Endothelial cell (in vitro differentiated cells): ENCODE measurements around the gene MUC6. TPM values are rescaled to one million over a fixed set of nuclear protein-coding genes. Genes with fewer than 3 reads are reported as not detected.
A peak's percentile ranks its signal among the peaks of the same experiment; 100 is the strongest.

Source experiments
- DNase-seq: peaks from one replicate; pipeline ENCODE4 v3.0.0; 2021; ENCODE audit warnings: low spot score
- H3K27ac Mint-ChIP-seq: one replicate; pipeline ENCODE4 v1.8.0; 2021; ENCODE audit warnings: mixed read lengths, inconsistent platforms; ENCODE audit not compliant: unreplicated experiment
- H3K27me3 Mint-ChIP-seq: one replicate; pipeline ENCODE4 v1.8.0; 2021; ENCODE audit warnings: mild to moderate bottlenecking, moderate library complexity, mixed read lengths, inconsistent platforms; ENCODE audit not compliant: unreplicated experiment
- H3K36me3 Mint-ChIP-seq: one replicate; pipeline ENCODE4 v1.8.0; 2021; ENCODE audit warnings: mild to moderate bottlenecking, low read depth, mixed read lengths, inconsistent platforms; ENCODE audit not compliant: unreplicated experiment
- H3K4me1 Mint-ChIP-seq: one replicate; pipeline ENCODE4 v1.8.0; 2021; ENCODE audit warnings: mild to moderate bottlenecking, mixed read lengths, inconsistent platforms; ENCODE audit not compliant: unreplicated experiment
- H3K4me3 Mint-ChIP-seq: one replicate; pipeline ENCODE4 v1.8.0; 2021; ENCODE audit warnings: mild to moderate bottlenecking, mixed read lengths, inconsistent platforms; ENCODE audit not compliant: unreplicated experiment
- H3K9me3 Mint-ChIP-seq: one replicate; pipeline ENCODE4 v1.8.0; 2021; ENCODE audit warnings: mixed read lengths, inconsistent platforms; ENCODE audit not compliant: unreplicated experiment
- CTCF ChIP-seq: fragments of 200-600 bp; sonication (generic); IDR thresholded peaks from one replicate; pipeline ENCODE4 v1.5.0; 2021; ENCODE audit warnings: antibody characterized with exemption; ENCODE audit not compliant: unreplicated experiment
- total RNA-seq: library from RNA; stranded (reverse); fragmentation: NEBNext Ultra II Directional; extraction: Animal tissue kit (Norgen Biotek cat#: 25700); gene quantifications from one replicate; pipeline ENCODE4 v1.2.1, GENCODE V29; 2021; ENCODE audit not compliant: unreplicated experiment

The MUC6 gene
- total RNA-seq, 1 donor from 2014 or later, result not detected

GRCh38 chr11:1012740-1013630 is 23.5 kb downstream of the MUC6 start:
- H3K36me3 Mint-ChIP-seq, result peaks cover 58% of the 10 kb centered on the region
- H3K27ac Mint-ChIP-seq, result no peak overlapping the region
- H3K9me3 Mint-ChIP-seq, result peaks cover 9% of the 10 kb centered on the region
- TF ChIP-seq CTCF, result no peak
- H3K27me3 Mint-ChIP-seq, result peaks cover 55% of the 10 kb centered on the region
- DNase-seq, result no peak
- no peak overlapping the region for H3K4me3 Mint-ChIP-seq
- H3K4me1 Mint-ChIP-seq, result peaks cover 15% of the 10 kb centered on the region

DNA sequence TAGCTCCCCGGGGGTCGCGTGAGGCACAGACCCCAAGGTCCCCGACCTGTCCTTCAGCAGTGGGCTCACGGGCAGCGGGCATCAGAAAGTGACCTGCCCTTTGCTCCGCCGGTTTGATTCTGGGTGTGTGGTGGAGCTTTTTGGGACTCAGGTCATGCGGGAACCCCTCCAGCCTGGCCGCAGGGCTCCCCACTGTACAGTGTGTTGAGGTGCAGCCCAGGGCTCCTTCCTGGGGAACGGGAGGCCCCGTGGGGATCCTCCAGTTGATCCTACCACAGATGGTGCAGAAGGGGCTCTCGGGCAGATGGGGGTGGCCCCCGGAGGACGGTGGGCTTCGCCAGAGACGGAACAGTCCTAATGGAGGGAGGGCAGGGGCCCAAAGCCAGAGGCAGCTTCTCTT is 24.2 kb downstream of the MUC6 start:
- Mint-ChIP-seq H3K36me3 (peaks cover 51% of the 10 kb centered on the region), H3K4me1 (peaks cover 8% of the 10 kb centered on the region), H3K9me3 (peaks cover 9% of the 10 kb centered on the region), H3K27ac (peak overlapping the region; percentile 70), H3K4me3 (peak overlapping the region; percentile 65), H3K27me3 (peaks cover 48% of the 10 kb centered on the region)
- no peak for TF ChIP-seq CTCF
- DNase-seq, result no peak

DNA sequence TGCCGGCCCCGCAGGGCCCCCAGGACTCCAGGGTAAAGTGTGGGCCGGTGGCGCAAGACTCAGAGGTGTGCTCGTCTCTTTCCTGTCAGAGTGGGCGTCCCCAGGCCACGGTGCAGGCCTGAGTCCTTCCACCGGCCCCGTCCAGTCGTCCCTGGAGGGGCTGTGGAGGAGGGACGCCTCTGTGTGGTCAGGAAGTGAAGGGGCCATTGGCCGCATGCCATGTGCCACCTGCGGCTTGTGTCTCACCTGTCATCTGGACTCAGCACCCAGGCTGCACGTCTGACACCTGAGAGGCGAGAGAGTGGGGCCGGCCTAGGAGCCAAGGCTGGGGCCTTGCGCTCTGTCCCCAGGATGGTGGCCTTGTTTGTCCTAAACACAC is 25.2 kb downstream of the MUC6 start:
- DNase-seq, result no peak
- Mint-ChIP-seq H3K4me1 (no peaks in the 10 kb centered on the region), H3K9me3 (peaks cover under 1% of the 10 kb centered on the region), H3K27me3 (peaks cover 43% of the 10 kb centered on the region), H3K4me3 (no peak overlapping the region), H3K27ac (no peak overlapping the region), H3K36me3 (peaks cover 50% of the 10 kb centered on the region)
- TF ChIP-seq CTCF, result no peak

GRCh38 chr11:1010551-1011319 is 25.8 kb downstream of the MUC6 start:
- no peak for TF ChIP-seq CTCF
- peak overlapping the region; percentile 12 for H3K27ac Mint-ChIP-seq
- H3K27me3 Mint-ChIP-seq, result peaks cover 40% of the 10 kb centered on the region
- no peaks in the 10 kb centered on the region for H3K9me3 Mint-ChIP-seq
- H3K36me3 Mint-ChIP-seq, result peaks cover 50% of the 10 kb centered on the region
- DNase-seq, result no peak
- peak overlapping the region; percentile 79 for H3K4me3 Mint-ChIP-seq
- H3K4me1 Mint-ChIP-seq, result no peaks in the 10 kb centered on the region

DNA sequence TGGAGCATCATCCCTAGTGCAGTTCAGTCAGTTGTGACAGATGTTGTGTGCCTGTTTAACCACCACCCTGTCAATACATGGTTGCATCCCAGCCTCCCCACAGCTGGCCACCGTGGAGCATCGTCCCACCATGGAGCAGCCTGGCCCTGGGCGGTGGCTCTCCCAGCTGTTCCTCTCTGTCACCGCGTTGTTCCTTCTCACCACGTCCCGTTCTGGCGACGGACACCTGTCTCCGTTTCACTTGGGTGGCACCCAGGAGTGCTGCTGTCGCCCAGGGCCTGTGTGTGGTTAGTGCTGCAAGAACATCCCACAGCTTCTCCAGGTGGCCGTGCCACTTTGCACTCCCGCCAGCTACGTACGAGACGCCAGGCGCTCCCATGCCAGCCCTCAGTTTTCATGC is 26.5 kb downstream of the MUC6 start:
- H3K27me3 Mint-ChIP-seq, result peaks cover 32% of the 10 kb centered on the region
- peak overlapping the region; percentile 79 for H3K4me3 Mint-ChIP-seq
- H3K27ac Mint-ChIP-seq, result peak overlapping the region; percentile 57
- H3K9me3 Mint-ChIP-seq, result no peaks in the 10 kb centered on the region
- peaks cover 51% of the 10 kb centered on the region for H3K36me3 Mint-ChIP-seq
- no peaks in the 10 kb centered on the region for H3K4me1 Mint-ChIP-seq
- no peak for DNase-seq
- TF ChIP-seq CTCF, result no peak
